Endothelial cell (in vitro differentiated cells): ENCODE results near the gene MKI67. TPM values are rescaled to one million over a fixed set of nuclear protein-coding genes. Genes with fewer than 3 reads are reported as not detected.

Experiments
- DNase-seq: peaks from one replicate; pipeline ENCODE4 v3.0.0; 2021; ENCODE audit warnings: low spot score
- H3K27ac Mint-ChIP-seq: one replicate; pipeline ENCODE4 v1.8.0; 2021; ENCODE audit warnings: mixed read lengths, inconsistent platforms; ENCODE audit not compliant: unreplicated experiment
- H3K27me3 Mint-ChIP-seq: one replicate; pipeline ENCODE4 v1.8.0; 2021; ENCODE audit warnings: mild to moderate bottlenecking, moderate library complexity, mixed read lengths, inconsistent platforms; ENCODE audit not compliant: unreplicated experiment
- H3K36me3 Mint-ChIP-seq: one replicate; pipeline ENCODE4 v1.8.0; 2021; ENCODE audit warnings: mild to moderate bottlenecking, low read depth, mixed read lengths, inconsistent platforms; ENCODE audit not compliant: unreplicated experiment
- H3K4me1 Mint-ChIP-seq: one replicate; pipeline ENCODE4 v1.8.0; 2021; ENCODE audit warnings: mild to moderate bottlenecking, mixed read lengths, inconsistent platforms; ENCODE audit not compliant: unreplicated experiment
- H3K4me3 Mint-ChIP-seq: one replicate; pipeline ENCODE4 v1.8.0; 2021; ENCODE audit warnings: mild to moderate bottlenecking, mixed read lengths, inconsistent platforms; ENCODE audit not compliant: unreplicated experiment
- H3K9me3 Mint-ChIP-seq: one replicate; pipeline ENCODE4 v1.8.0; 2021; ENCODE audit warnings: mixed read lengths, inconsistent platforms; ENCODE audit not compliant: unreplicated experiment
- CTCF ChIP-seq: fragments of 200-600 bp; sonication (generic); IDR thresholded peaks from one replicate; pipeline ENCODE4 v1.5.0; 2021; ENCODE audit warnings: antibody characterized with exemption; ENCODE audit not compliant: unreplicated experiment
- total RNA-seq: library from RNA; stranded (reverse); fragmentation: NEBNext Ultra II Directional; extraction: Animal tissue kit (Norgen Biotek cat#: 25700); gene quantifications from one replicate; pipeline ENCODE4 v1.2.1, GENCODE V29; 2021; ENCODE audit not compliant: unreplicated experiment

MKI67 gene
- total RNA-seq, 1 donor from 2014 or later, result 19.7 TPM

- no peak for DNase-seq
- H3K4me3 Mint-ChIP-seq, result peak overlapping the region; percentile 73
Observed at GRCh38 chr10:128080231-128080630, 46.0 kb downstream of the MKI67 start.

GRCh38 chr10:128078136-128078969 lies 47.9 kb downstream of the MKI67 start:
- H3K27ac Mint-ChIP-seq, result no peak overlapping the region
- DNase-seq, result peak; percentile 67
- H3K36me3 Mint-ChIP-seq, result peaks cover 63% of the 10 kb centered on the region
- peak; percentile 70 for TF ChIP-seq CTCF
- H3K4me1 Mint-ChIP-seq, result peaks cover under 1% of the 10 kb centered on the region
- peaks cover 6% of the 10 kb centered on the region for H3K27me3 Mint-ChIP-seq
- no peak overlapping the region for H3K4me3 Mint-ChIP-seq
- no peaks in the 10 kb centered on the region for H3K9me3 Mint-ChIP-seq

More at GRCh38 chr10:128080231-128080630, 46.0 kb downstream of the MKI67 start:
- Mint-ChIP-seq H3K36me3 (peaks cover 65% of the 10 kb centered on the region), H3K27ac (no peak overlapping the region), H3K4me1 (peaks cover 12% of the 10 kb centered on the region), H3K9me3 (no peaks in the 10 kb centered on the region), H3K27me3 (peaks cover 6% of the 10 kb centered on the region)
- no peak for TF ChIP-seq CTCF

GRCh38 chr10:128077155-128077875 lies 48.9 kb downstream of the MKI67 start:
- no peaks in the 10 kb centered on the region for H3K9me3 Mint-ChIP-seq
- no peak for TF ChIP-seq CTCF
- H3K4me1 Mint-ChIP-seq, result peaks cover 2% of the 10 kb centered on the region
- no peak overlapping the region for H3K4me3 Mint-ChIP-seq
- H3K36me3 Mint-ChIP-seq, result peaks cover 71% of the 10 kb centered on the region
- H3K27me3 Mint-ChIP-seq, result peaks cover 6% of the 10 kb centered on the region
- H3K27ac Mint-ChIP-seq, result no peak overlapping the region
- DNase-seq, result no peak

- TF ChIP-seq CTCF, result no peak
- Mint-ChIP-seq H3K36me3 (peaks cover 75% of the 10 kb centered on the region), H3K4me1 (peaks cover 6% of the 10 kb centered on the region)
Observed at GRCh38 chr10:128074589-128074988, 51.6 kb downstream of the MKI67 start.

GRCh38 chr10:128073890-128074289 lies 52.3 kb downstream of the MKI67 start:
- H3K9me3 Mint-ChIP-seq, result no peaks in the 10 kb centered on the region
- H3K27ac Mint-ChIP-seq, result no peak overlapping the region
- H3K4me3 Mint-ChIP-seq, result peak overlapping the region; percentile 6
- TF ChIP-seq CTCF, result no peak
- no peak for DNase-seq
- peaks cover 7% of the 10 kb centered on the region for H3K4me1 Mint-ChIP-seq
- peaks cover 70% of the 10 kb centered on the region for H3K36me3 Mint-ChIP-seq
- H3K27me3 Mint-ChIP-seq, result peaks cover 7% of the 10 kb centered on the region

More at GRCh38 chr10:128074589-128074988, 51.6 kb downstream of the MKI67 start:
- no peak for DNase-seq
- no peaks in the 10 kb centered on the region for H3K9me3 Mint-ChIP-seq
- H3K27ac Mint-ChIP-seq, result no peak overlapping the region
- no peak overlapping the region for H3K4me3 Mint-ChIP-seq
- H3K27me3 Mint-ChIP-seq, result peaks cover 6% of the 10 kb centered on the region
